ENCODE measurements around the gene NOXO1. TPM values are rescaled to one million over a fixed set of nuclear protein-coding genes. Genes with fewer than 3 reads are reported as not detected.

NOXO1 gene
- polyA plus RNA-seq, 1 of the 3 experiments (the other 2 are of a cell fraction) = 0.21 TPM

GRCh38 chr16:1964506-1965395 lies 16.5 kb downstream of the NOXO1 start, which contains the start of gene RPS2 (continued):
- TF ChIP-seq REST (IDR thresholded peaks at IDR 0.05; ENCODE audit: low read depth, low read length) (peak; percentile 79), NRF1 (IDR thresholded peaks at IDR 0.05; ENCODE audit: low read depth, low read length) (no peak), TAF1 (IDR thresholded peaks at IDR 0.05; ENCODE audit: borderline replicate concordance, low read depth, low read length) (peak; percentile 99), GABPA (IDR thresholded peaks at IDR 0.05; ENCODE audit: low read depth) (peak; percentile 68)
- TF ChIP-seq, protein P1, sequence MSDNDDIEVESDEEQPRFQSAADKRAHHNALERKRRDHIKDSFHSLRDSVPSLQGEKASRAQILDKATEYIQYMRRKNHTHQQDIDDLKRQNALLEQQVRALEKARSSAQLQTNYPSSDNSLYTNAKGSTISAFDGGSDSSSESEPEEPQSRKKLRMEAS (IDR thresholded peaks at IDR 0.05; ENCODE audit: low read depth) = peak; percentile 98

DNA sequence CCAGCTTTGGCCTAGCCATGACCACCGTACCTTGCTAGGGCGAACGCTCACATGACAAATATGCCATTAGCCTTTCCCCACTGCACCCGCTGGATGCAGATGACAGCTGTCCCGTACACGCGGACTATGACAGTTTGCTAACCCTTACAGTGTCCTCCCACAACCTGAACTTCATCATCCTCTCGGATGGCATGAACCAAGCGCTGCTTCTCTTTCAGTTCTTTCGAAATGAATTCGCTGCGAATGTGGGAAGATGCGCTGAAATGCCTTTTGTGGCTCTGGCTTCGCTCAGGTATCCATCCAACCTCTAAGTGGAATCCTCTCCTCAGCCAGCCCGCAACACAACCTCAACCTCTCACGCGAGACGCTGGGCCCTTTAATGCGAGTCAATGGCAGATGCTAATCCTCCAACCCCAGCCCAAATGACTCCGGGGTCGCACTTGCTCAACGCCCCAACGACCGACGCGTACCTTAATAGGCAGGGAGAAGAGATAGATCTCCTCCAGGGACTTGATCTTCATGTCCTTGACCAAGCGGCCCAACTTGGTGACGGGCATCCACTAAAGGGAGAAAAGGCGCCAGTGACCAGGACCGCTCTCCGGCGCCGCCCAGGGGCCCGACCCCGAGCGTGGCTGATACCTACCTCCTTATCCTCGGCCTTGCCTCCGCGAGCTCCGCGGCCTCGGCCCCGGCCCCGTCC lies 17.3 kb downstream of the NOXO1 start:
- H3K4me2 ChIP-seq = peak overlapping the region; percentile 90
- peaks cover 72% of the 10 kb centered on the region for H3K79me2 ChIP-seq (ENCODE audit: insufficient read depth)
- TF ChIP-seq, protein P1 (IDR thresholded peaks at IDR 0.05; ENCODE audit: low read depth) = 0 out of 2 replicates have a peak, but pooled peaks have one; percentile 19
- TF ChIP-seq, protein P2, sequence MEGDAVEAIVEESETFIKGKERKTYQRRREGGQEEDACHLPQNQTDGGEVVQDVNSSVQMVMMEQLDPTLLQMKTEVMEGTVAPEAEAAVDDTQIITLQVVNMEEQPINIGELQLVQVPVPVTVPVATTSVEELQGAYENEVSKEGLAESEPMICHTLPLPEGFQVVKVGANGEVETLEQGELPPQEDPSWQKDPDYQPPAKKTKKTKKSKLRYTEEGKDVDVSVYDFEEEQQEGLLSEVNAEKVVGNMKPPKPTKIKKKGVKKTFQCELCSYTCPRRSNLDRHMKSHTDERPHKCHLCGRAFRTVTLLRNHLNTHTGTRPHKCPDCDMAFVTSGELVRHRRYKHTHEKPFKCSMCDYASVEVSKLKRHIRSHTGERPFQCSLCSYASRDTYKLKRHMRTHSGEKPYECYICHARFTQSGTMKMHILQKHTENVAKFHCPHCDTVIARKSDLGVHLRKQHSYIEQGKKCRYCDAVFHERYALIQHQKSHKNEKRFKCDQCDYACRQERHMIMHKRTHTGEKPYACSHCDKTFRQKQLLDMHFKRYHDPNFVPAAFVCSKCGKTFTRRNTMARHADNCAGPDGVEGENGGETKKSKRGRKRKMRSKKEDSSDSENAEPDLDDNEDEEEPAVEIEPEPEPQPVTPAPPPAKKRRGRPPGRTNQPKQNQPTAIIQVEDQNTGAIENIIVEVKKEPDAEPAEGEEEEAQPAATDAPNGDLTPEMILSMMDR (IDR thresholded peaks at IDR 0.05) = peak; percentile 45
- TF ChIP-seq EP300 (IDR thresholded peaks at IDR 0.05; ENCODE audit: borderline replicate concordance in 1 of 2, low read depth in 1 of 2, low read length in 1 of 2) (no peak), POLR2AphosphoS5 (IDR thresholded peaks at IDR 0.05; ENCODE audit: low read depth, low read length) (peak; percentile 56), MXI1 (IDR thresholded peaks at IDR 0.05; ENCODE audit: low read depth, low read length) (peak; percentile 81), SMC3 (IDR thresholded peaks at IDR 0.05; ENCODE audit: low read depth, low read length) (no peak), FOXM1 (IDR thresholded peaks at IDR 0.05; ENCODE audit: low read depth) (no peak), ZBTB33 (IDR thresholded peaks at IDR 0.05; ENCODE audit: borderline replicate concordance, low read depth) (no peak), CHD2 (IDR thresholded peaks at IDR 0.05; ENCODE audit: low read length, partially characterized antibody) (peak; percentile 21), FOXJ3 (CRISPR knock-in tag; IDR thresholded peaks at IDR 0.05) (no peak)
- TF ChIP-seq, protein P3, sequence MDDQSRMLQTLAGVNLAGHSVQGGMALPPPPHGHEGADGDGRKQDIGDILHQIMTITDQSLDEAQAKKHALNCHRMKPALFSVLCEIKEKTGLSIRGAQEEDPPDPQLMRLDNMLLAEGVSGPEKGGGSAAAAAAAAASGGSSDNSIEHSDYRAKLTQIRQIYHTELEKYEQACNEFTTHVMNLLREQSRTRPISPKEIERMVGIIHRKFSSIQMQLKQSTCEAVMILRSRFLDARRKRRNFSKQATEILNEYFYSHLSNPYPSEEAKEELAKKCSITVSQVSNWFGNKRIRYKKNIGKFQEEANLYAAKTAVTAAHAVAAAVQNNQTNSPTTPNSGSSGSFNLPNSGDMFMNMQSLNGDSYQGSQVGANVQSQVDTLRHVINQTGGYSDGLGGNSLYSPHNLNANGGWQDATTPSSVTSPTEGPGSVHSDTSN (IDR thresholded peaks at IDR 0.05) = no peak
- WGBS (ENCODE audit: low lambda C conversion rate) = 3% methylated on average over 17 of the region's 44 CpGs
- ChIA-PET POLR2A (interaction anchor here (0.6 to 2.0 kb wide), 22 partner anchors 9 to 505 kb away, joined by 3 to 17 read pairs (median 6); partner anchors contain the start of genes ECI1, FAHD1, GFER and HAGH), CTCF (interaction anchor here (1.0 to 2.8 kb wide), 5 partner anchors 19 to 53 kb away, joined by 3 to 12 read pairs (median 5); no protein-coding TSS in a partner anchor)
- H3K4me3 ChIP-seq (ENCODE audit: low read depth in 2 of 2, low read length in 1 of 2) = peak overlapping the region; percentile 86 to 98
- H3K9me3 ChIP-seq = no peaks in the 10 kb centered on the region
- peak overlapping the region; percentile 92 for H3K9ac ChIP-seq
- H3K27me3 ChIP-seq (ENCODE audit: insufficient read depth) = no peaks in the 10 kb centered on the region
- H3K36me3 ChIP-seq (replicated peaks in 1 of 2; ENCODE audit: control insufficient read depth in 1 of 2, insufficient read depth in 2 of 2, low read length in 1 of 2) = peaks cover 19 to 24% of the 10 kb centered on the region in 2 experiments
- H3K9me2 ChIP-seq = no peaks in the 10 kb centered on the region
- H3K4me1 ChIP-seq (ENCODE audit: control insufficient read depth in 1 of 2, insufficient read depth in 2 of 2, low read depth in 1 of 2, low read length in 1 of 2) = peaks cover 0 to 43% of the 10 kb centered on the region in 2 experiments; a peak in 1 of 4 replicates
- H3F3A ChIP-seq (replicated peaks; ENCODE audit: insufficient read depth) = peaks cover 36% of the 10 kb centered on the region
- H2AFZ ChIP-seq (ENCODE audit: low read depth) = no peak overlapping the region
- peaks cover 38% of the 10 kb centered on the region for H4K20me1 ChIP-seq (ENCODE audit: insufficient read depth)
- H3K27ac ChIP-seq (ENCODE audit: low read depth in 2 of 2, low read length in 1 of 2) = peak overlapping the region; percentile 76 to 90
- no peak for DNase-seq
